ENCODE data around the gene NT5DC2.

DNA sequence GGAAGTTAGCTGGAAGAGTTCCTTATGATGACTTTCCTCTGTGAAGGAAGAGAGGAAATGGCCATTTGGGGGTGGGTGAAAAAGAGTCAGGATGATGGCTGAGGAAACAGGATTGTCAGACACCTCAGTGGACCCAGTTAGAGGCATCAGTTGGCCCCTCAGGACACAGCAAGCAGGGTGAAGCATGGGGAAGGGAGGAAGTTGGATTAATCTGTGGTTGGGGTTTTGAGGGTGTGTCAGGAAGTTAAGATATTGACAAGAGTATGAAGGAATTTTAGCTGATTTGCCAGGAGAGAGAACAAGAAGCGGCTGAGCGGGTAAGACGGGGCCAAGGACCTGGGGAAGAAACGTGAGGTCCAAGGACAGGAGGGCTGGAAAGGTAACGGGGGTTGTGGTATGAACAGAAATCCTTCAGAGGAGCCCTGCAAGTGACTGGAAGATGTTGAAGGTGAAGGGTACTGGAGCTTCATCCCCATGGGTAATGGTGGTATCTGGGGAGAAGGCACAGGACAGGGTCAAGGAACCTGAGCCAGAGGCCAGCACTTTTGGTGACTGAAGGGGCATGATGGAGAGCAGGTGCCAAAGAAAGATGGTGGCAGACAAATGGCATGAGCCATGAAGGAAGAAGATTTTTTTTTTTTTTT, 5.5 kb upstream of the NT5DC2 start:
- TF ChIP-seq, protein P1, sequence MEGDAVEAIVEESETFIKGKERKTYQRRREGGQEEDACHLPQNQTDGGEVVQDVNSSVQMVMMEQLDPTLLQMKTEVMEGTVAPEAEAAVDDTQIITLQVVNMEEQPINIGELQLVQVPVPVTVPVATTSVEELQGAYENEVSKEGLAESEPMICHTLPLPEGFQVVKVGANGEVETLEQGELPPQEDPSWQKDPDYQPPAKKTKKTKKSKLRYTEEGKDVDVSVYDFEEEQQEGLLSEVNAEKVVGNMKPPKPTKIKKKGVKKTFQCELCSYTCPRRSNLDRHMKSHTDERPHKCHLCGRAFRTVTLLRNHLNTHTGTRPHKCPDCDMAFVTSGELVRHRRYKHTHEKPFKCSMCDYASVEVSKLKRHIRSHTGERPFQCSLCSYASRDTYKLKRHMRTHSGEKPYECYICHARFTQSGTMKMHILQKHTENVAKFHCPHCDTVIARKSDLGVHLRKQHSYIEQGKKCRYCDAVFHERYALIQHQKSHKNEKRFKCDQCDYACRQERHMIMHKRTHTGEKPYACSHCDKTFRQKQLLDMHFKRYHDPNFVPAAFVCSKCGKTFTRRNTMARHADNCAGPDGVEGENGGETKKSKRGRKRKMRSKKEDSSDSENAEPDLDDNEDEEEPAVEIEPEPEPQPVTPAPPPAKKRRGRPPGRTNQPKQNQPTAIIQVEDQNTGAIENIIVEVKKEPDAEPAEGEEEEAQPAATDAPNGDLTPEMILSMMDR (IDR thresholded peaks at IDR 0.05): no peak
- TF ChIP-seq POLR2A (IDR thresholded peaks at IDR 0.05) (no peak), EP300 (IDR thresholded peaks at IDR 0.05) (no peak)

Data from sigmoid colon (tissue), 4 donors.